GM12878 (cell line): ENCODE data around the gene MEF2D. TPM values are rescaled to one million over a fixed set of nuclear protein-coding genes. Genes with fewer than 3 reads are reported as not detected.

Experiments used
- ATAC-seq: fragments of 200-7000 bp; cut with Tn5 transposase; 3 replicates; pipeline ENCODE4 v1.9.1; 2020; ENCODE audit warnings: mild to moderate bottlenecking, moderate library complexity
- BruUV-seq: library from RNA; stranded (reverse); fragments of 400-500 nt; replicated peaks from 2 replicates; lab custom pipeline; 2021; lab: Mats Ljungman, UMichigan
- CTCF ChIA-PET: fragments of 300-600 bp; sonication (Branson Sonifier 250); formaldehyde crosslinking; extraction: SDS; loops from one replicate; lab custom pipeline; 2021; ENCODE audit warnings: inconsistent platforms; lab: Yijun Ruan, JAX
- POLR2A ChIA-PET: fragments of 350-600 bp; formaldehyde crosslinking; extraction: SDS; loops from one replicate; lab custom pipeline; 2021; ENCODE audit warnings: inconsistent platforms; lab: Charles Lee
- RAD21 ChIA-PET: fragments of 300-600 bp; sonication (Branson Sonifier 250); formaldehyde crosslinking; loops from one replicate; lab custom pipeline; 2023; ENCODE audit warnings: antibody characterized with exemption; ENCODE audit not compliant: unreplicated experiment; lab: Charles Lee
- SMC1A ChIA-PET: fragments of 300-600 bp; sonication (Branson Sonifier 250); formaldehyde crosslinking; loops from one replicate; lab custom pipeline; 2023; ENCODE audit not compliant: unreplicated experiment, uncharacterized antibody; lab: Charles Lee
- DNase-seq: peaks from one replicate; pipeline ENCODE4 v3.0.0-alpha.2; 2011; ENCODE audit warnings: low read depth, low spot score
- FAIRE-seq: peaks from 3 replicates; lab custom pipeline; 2011; peaks lifted over from hg19 to GRCh38; lab: Jason Lieb, UNC
- H2AFZ ChIP-seq: 2 replicates; pipeline ENCODE4 v1.6.0; 2011; ENCODE audit warnings: low read depth, low read length, control low read depth; ENCODE audit not compliant: control insufficient read depth
- H3K27ac ChIP-seq: 2 replicates; pipeline ENCODE4 v1.5.1; 2011; ENCODE audit warnings: control low read depth; ENCODE audit not compliant: control insufficient read depth, insufficient read depth
- H3K27me3 ChIP-seq, 2 experiments: replicated peaks in 1 of 2; 2 replicates each; pipeline versions ENCODE4 v1.6.0 to v1.6.1; 2011; ENCODE audit warnings: low read length in 1 of 2; ENCODE audit not compliant: control insufficient read depth in 2 of 2, insufficient read depth in 2 of 2
- H3K36me3 ChIP-seq, 2 experiments: 2 replicates each; pipeline ENCODE4 v1.5.1; 2011; ENCODE audit warnings: low read length in 1 of 2; ENCODE audit not compliant: control insufficient read depth in 2 of 2, insufficient read depth in 2 of 2
- H3K4me1 ChIP-seq: 2 replicates; pipeline ENCODE4 v1.6.1; 2011; ENCODE audit warnings: mild to moderate bottlenecking, low read length, moderate library complexity, mixed read lengths; ENCODE audit not compliant: control insufficient read depth, insufficient read depth
- H3K4me2 ChIP-seq: 2 replicates; pipeline ENCODE4 v1.6.0; 2011; ENCODE audit warnings: control low read depth; ENCODE audit not compliant: control insufficient read depth, insufficient read depth
- H3K4me3 ChIP-seq: fragments of 200-600 bp; sonication (generic); 2 replicates; pipeline ENCODE4 v1.5.1; 2016
- H3K79me2 ChIP-seq: 2 replicates; pipeline ENCODE4 v1.6.0; 2011; ENCODE audit warnings: low read length; ENCODE audit not compliant: control insufficient read depth, insufficient read depth
- H3K9ac ChIP-seq: 2 replicates; pipeline ENCODE4 v1.8.0; 2011; ENCODE audit warnings: low read length, control low read depth, mixed read lengths; ENCODE audit not compliant: control insufficient read depth, insufficient read depth
- H3K9me3 ChIP-seq: replicated peaks from 3 replicates; pipeline ENCODE4 v1.5.1; 2011; ENCODE audit warnings: mild to moderate bottlenecking, low read length; ENCODE audit not compliant: control insufficient read depth, insufficient read depth
- H4K20me1 ChIP-seq: 2 replicates; pipeline ENCODE4 v1.6.0; 2011; ENCODE audit not compliant: control insufficient read depth, insufficient read depth
- CBX3 ChIP-seq: fragments of 200-600 bp; sonication (generic); IDR thresholded peaks from 2 replicates; pipeline ENCODE4 v1.6.1; 2016; ENCODE audit warnings: low read depth, borderline replicate concordance
- CHD4 ChIP-seq: fragments of 200-600 bp; sonication (generic); IDR thresholded peaks from 2 replicates; pipeline ENCODE4 v1.6.1; 2016; ENCODE audit warnings: mild to moderate bottlenecking
- DPF2 ChIP-seq: fragments of 450-650 bp; IDR thresholded peaks from 2 replicates; pipeline ENCODE4 v1.6.1; 2017; ENCODE audit warnings: mild to moderate bottlenecking
- ELK1 ChIP-seq: IDR thresholded peaks from 2 replicates; pipeline ENCODE4 v1.6.1; 2012; ENCODE audit warnings: low read depth, low read length, improper control_type of control experiment
- IKZF2 ChIP-seq, 2 experiments: fragments of 450-650 bp; IDR thresholded peaks; 2 replicates each; pipeline ENCODE4 v1.6.1; 2017; ENCODE audit warnings: mild to moderate bottlenecking in 2 of 2, moderate library complexity in 2 of 2
- MEF2B ChIP-seq: fragments of 450-650 bp; IDR thresholded peaks from 2 replicates; pipeline ENCODE4 v1.6.1; 2018; ENCODE audit warnings: mild to moderate bottlenecking, moderate library complexity; ENCODE audit not compliant: partially characterized antibody, poor library complexity, severe bottlenecking
- MLLT1 ChIP-seq: fragments of 450-650 bp; IDR thresholded peaks from 2 replicates; pipeline ENCODE4 v1.6.1; 2016; ENCODE audit warnings: mild to moderate bottlenecking
- MTA2 ChIP-seq: fragments of 450-650 bp; IDR thresholded peaks from 2 replicates; pipeline ENCODE4 v1.6.1; 2016; ENCODE audit warnings: low read depth, mild to moderate bottlenecking, moderate library complexity
- NFXL1 ChIP-seq: fragments of 450-650 bp; IDR thresholded peaks from 2 replicates; pipeline ENCODE4 v1.6.1; 2017; ENCODE audit warnings: antibody characterized with exemption, mild to moderate bottlenecking, borderline replicate concordance
- NFYA ChIP-seq: IDR thresholded peaks from 2 replicates; pipeline ENCODE4 v1.6.1; 2011; ENCODE audit warnings: low read depth, mild to moderate bottlenecking, low read length, improper control_type of control experiment, borderline replicate concordance
- NKRF ChIP-seq: fragments of 450-650 bp; conservative IDR thresholded peaks from 2 replicates; pipeline ENCODE4 v1.6.1; 2017; ENCODE audit warnings: mild to moderate bottlenecking, moderate library complexity
- PML ChIP-seq: IDR thresholded peaks from 2 replicates; pipeline ENCODE4 v1.6.1; 2012; ENCODE audit warnings: low read length, inconsistent platforms
- POLR2AphosphoS5 ChIP-seq: IDR thresholded peaks from 2 replicates; pipeline ENCODE4 v1.6.1; 2011; ENCODE audit warnings: mild to moderate bottlenecking, low read length, inconsistent platforms
- REST ChIP-seq: IDR thresholded peaks from 2 replicates; pipeline ENCODE4 v1.6.1; 2012; ENCODE audit warnings: mild to moderate bottlenecking, low read depth, low read length
- YY1 ChIP-seq: IDR thresholded peaks from 2 replicates; pipeline ENCODE4 v1.6.1; 2011; ENCODE audit warnings: low read depth, mild to moderate bottlenecking, low read length
- WGBS: methylation state at CpG from one replicate; pipeline ENCODE4 v1.1.6; 2016; ENCODE audit warnings: low lambda C conversion rate; ENCODE audit not compliant: insufficient replicate concordance, insufficient coverage; ENCODE audit errors: missing lambda C conversion rate; 5-methylcytosine and 5-hydroxymethylcytosine counted together
- in situ Hi-C: fragments of 300-500 bp; cut with MboI; formaldehyde crosslinking; loops from 9 replicates; pipeline ENCODE4 v1.14.3; 2018; ENCODE audit warnings: mixed read lengths
- intact Hi-C: fragments of 100-400 bp; cut with micrococcal nuclease; formaldehyde crosslinking; loops from one replicate; pipeline ENCODE4 v1.14.2; 2022; ENCODE audit not compliant: unreplicated experiment
- polyA plus RNA-seq, 11 experiments: library from polyadenylated mRNA; depleted of rRNA in 4 of 11; unstranded in 6 of 11; stranded (reverse) in 5 of 11; fragments of >200 nt; fragmentation: Nextera tagmentation in 4 of 11; fragmentation: Illumina TruSeq in 1 of 11; extraction: Ambion mirVana in 4 of 11; extraction: Trizol in 1 of 11; gene quantifications; 1 replicate in 1 of 11; 2 replicates in 10 of 11; pipeline versions ENCODE4 v1.2.1 to v1.2.3, GENCODE V29; 2011 to 2016; ENCODE audit warnings: inconsistent platforms in 2 of 11, missing spikeins in 2 of 11, low read depth in 1 of 11
- total RNA-seq, 4 experiments: library from RNA; depleted of rRNA in 3 of 4; stranded (reverse); fragments of >200 nt in 3 of 4; fragmentation: Illumina TruSeq in 1 of 4; extraction: Trizol in 1 of 4; gene quantifications; 2 replicates each; pipeline versions ENCODE4 v1.2.1 to v1.2.3, GENCODE V29; 2013 to 2021

The MEF2D gene
- total and polyA plus RNA-seq, 10 of the 15 experiments (the other 5 are each of a cell fraction or from before 2014, with no cell fraction given) = 0.61 to 53.0 (median 15.2) TPM

- TF ChIP-seq NFYA = no peak
- TF ChIP-seq PML = no peak
- no peak for TF ChIP-seq MTA2
- TF ChIP-seq CBX3 = no peak
- TF ChIP-seq IKZF2 (IDR thresholded peaks at IDR 0.05) = no peak
- no peak for TF ChIP-seq REST
- TF ChIP-seq CHD4 = no peak
- no peak for TF ChIP-seq YY1
- TF ChIP-seq NKRF = no peak
- no peak for TF ChIP-seq ELK1
- TF ChIP-seq NFXL1 = no peak
- TF ChIP-seq POLR2AphosphoS5 = no peak
- TF ChIP-seq MEF2B = no peak
- TF ChIP-seq MLLT1 = no peak
- TF ChIP-seq DPF2 = no peak
- POLR2A ChIA-PET = interaction anchor here (0.6 kb wide), 1 partner anchor 169 kb away, joined by 5 read pairs; no protein-coding TSS in a partner anchor
- 40% methylated on average over 19 of the region's 20 CpGs for WGBS
- Histone ChIP-seq H3K4me3 (no peak overlapping the region), H3K79me2 (no peaks in the 10 kb centered on the region), H3K4me1 (no peaks in the 10 kb centered on the region; the same call in none of the 2 replicates), H4K20me1 (no peaks in the 10 kb centered on the region; the same call in 1 of the 2 replicates), H3K27ac (no peak overlapping the region), H3K27me3 (peaks cover 31 to 64% of the 10 kb centered on the region in 2 experiments), H3K9ac (no peak overlapping the region), H3K36me3 (no peaks in the 10 kb centered on the region), H2AFZ (no peak overlapping the region), H3K9me3 (no peaks in the 10 kb centered on the region), H3K4me2 (peak overlapping the region; percentile 64; the same call in 1 of the 2 replicates)
- RAD21 ChIA-PET = interaction anchor here (2.1 kb wide), 1 partner anchor 49 kb away, joined by 6 read pairs; no protein-coding TSS in a partner anchor
- intact Hi-C loops (no loop called here), in situ Hi-C loops (no loop called here)
- no peak for FAIRE-seq
- CTCF ChIA-PET = interaction anchor here (1.3 kb wide), 1 partner anchor 49 kb away, joined by 5 read pairs; no protein-coding TSS in a partner anchor
- SMC1A ChIA-PET = interaction anchor here (1.5 kb wide), 2 partner anchors 11 to 50 kb away, joined by 5 read pairs; no protein-coding TSS in a partner anchor
- no peak; the same call in 1 of the 3 replicates for ATAC-seq
- DNase-seq = no peak
- no TSS peak for BruUV-seq
These were observed 65.5 kb downstream of the MEF2D start for GRCh38 chr1:156434989-156435544.
